ENCODE data around the gene MBTPS1.

The MBTPS1 gene

GRCh38 chr16:84041881-84042280, 74.9 kb downstream of the MBTPS1 start:
- no peak overlapping the region for H3K27ac ChIP-seq (ENCODE audit: extremely low read depth, low read depth, low read length)
- H3K4me3 ChIP-seq (ENCODE audit: low read depth, low read length) = no peak overlapping the region
- H3K4me1 ChIP-seq (ENCODE audit: control insufficient read depth, insufficient read depth, low read length) = peaks cover 7% of the 10 kb centered on the region
- H3K36me3 ChIP-seq (ENCODE audit: control insufficient read depth in 2 of 2, insufficient read depth in 1 of 2, low read length in 2 of 2) = no peaks in the 10 kb centered on the region
- H3K9me3 ChIP-seq (ENCODE audit: control insufficient read depth, insufficient read depth, low read depth, low read length) = no peaks in the 10 kb centered on the region
- TF ChIP-seq ZNF48 (tag by site-specific recombination; IDR thresholded peaks at IDR 0.05) (no peak), ZNF416 (tag by site-specific recombination; IDR thresholded peaks at IDR 0.05) (no peak), ZNF623 (tag by site-specific recombination; IDR thresholded peaks at IDR 0.05) (no peak)
- ChIA-PET CTCF (interaction anchor here (0.8 to 3.7 kb wide), 5 partner anchors 15 to 134 kb away, joined by 3 to 21 read pairs (median 3); no protein-coding TSS in a partner anchor), POLR2A (no interaction called here)

DNA sequence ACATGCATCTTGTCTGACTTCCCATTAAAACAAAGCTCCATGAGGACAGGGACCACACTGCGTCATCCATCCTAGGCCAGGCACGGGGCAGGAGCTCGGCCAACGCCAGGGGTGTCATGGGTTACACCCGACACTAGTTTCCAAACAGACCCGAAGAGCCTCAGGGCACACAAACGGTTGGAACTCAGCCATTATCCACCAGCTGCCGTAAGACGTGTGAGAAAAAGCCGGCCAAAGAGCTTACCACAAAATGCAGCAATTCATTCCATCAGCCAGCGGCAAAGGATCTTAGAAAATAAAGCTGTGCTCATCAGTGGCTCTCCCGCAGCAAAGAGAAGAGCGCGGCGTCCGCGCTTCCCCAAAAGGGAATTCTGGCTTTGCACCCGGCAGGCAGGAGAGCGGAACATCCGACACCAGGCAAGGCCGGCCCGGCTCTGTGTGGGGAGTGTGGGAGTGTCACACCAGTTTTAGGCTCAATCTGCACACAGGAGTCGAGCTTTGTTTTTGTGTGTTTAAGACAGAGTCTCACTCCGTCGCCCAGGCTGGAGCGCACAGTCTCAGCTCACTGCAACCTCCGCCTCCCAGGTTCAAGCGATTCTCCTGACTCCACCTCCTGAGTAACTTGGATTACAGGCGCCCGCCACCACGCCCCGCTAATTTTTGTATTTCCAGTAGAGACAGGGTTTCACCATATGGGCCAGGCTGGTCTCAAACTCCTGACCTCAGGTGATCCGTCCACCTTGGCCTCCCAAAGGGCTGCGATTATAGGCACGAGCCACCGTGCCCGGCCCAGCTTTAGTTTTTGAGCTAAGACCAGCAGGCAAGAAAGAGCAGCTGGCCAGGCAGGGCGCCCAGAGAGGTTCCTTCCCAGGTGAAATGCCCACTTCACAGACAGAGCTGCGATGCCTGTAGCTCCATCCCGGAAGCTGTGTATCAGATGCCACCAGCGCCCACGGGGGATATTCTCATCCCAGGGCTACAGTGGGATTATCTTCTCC, 75.6 kb downstream of the MBTPS1 start:
- peaks cover 7% of the 10 kb centered on the region for H3K4me1 ChIP-seq (ENCODE audit: control insufficient read depth, insufficient read depth, low read length)
- no peak for TF ChIP-seq ZNF510 (tag by site-specific recombination; IDR thresholded peaks at IDR 0.05; ENCODE audit: insufficient replicate concordance)
- TF ChIP-seq SCRT2 (tag by site-specific recombination; IDR thresholded peaks at IDR 0.05) = no peak
- TF ChIP-seq ZNF112 (tag by site-specific recombination; IDR thresholded peaks at IDR 0.05) = no peak
- TF ChIP-seq ZNF664 (tag by site-specific recombination; IDR thresholded peaks at IDR 0.05) = no peak
- TF ChIP-seq ZNF747 (tag by site-specific recombination; IDR thresholded peaks at IDR 0.05) = no peak
- TF ChIP-seq BCL11A (tag by site-specific recombination; IDR thresholded peaks at IDR 0.05; ENCODE audit: low read depth) = no peak
- TF ChIP-seq, protein P1, sequence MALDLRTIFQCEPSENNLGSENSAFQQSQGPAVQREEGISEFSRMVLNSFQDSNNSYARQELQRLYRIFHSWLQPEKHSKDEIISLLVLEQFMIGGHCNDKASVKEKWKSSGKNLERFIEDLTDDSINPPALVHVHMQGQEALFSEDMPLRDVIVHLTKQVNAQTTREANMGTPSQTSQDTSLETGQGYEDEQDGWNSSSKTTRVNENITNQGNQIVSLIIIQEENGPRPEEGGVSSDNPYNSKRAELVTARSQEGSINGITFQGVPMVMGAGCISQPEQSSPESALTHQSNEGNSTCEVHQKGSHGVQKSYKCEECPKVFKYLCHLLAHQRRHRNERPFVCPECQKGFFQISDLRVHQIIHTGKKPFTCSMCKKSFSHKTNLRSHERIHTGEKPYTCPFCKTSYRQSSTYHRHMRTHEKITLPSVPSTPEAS (tag by site-specific recombination; IDR thresholded peaks at IDR 0.05) = no peak
- TF ChIP-seq ZNF146 (tag by site-specific recombination; IDR thresholded peaks at IDR 0.05) = no peak
- no peak for TF ChIP-seq ZNF394 (tag by site-specific recombination; IDR thresholded peaks at IDR 0.05; ENCODE audit: borderline replicate concordance)
- no peak overlapping the region for H3K27ac ChIP-seq (ENCODE audit: extremely low read depth, low read depth, low read length)
- H3K4me3 ChIP-seq (ENCODE audit: low read depth, low read length) = no peak overlapping the region
- POLR2A ChIA-PET = interaction anchor here (1.2 kb wide), 1 partner anchor 42 kb away, joined by 3 read pairs; no protein-coding TSS in a partner anchor
- CTCF ChIA-PET = interaction anchor here (0.8 to 3.7 kb wide), 6 partner anchors 16 to 221 kb away, joined by 3 to 21 read pairs (median 4); no protein-coding TSS in a partner anchor
- no peaks in the 10 kb centered on the region for H3K9me3 ChIP-seq (ENCODE audit: control insufficient read depth, insufficient read depth, low read depth, low read length)
- H3K36me3 ChIP-seq (ENCODE audit: control insufficient read depth in 2 of 2, insufficient read depth in 1 of 2, low read length in 2 of 2) = no peaks in the 10 kb centered on the region

- CTCF ChIA-PET = interaction anchor here (0.9 to 2.1 kb wide), 2 partner anchors 84 to 220 kb away, joined by 3 to 11 read pairs; no protein-coding TSS in a partner anchor
- TF ChIP-seq SALL2 (tag by site-specific recombination; IDR thresholded peaks at IDR 0.05; ENCODE audit: borderline replicate concordance) (no peak), MYNN (tag by site-specific recombination; IDR thresholded peaks at IDR 0.05; ENCODE audit: borderline replicate concordance) (no peak), ZNF175 (tag by site-specific recombination; IDR thresholded peaks at IDR 0.05) (no peak), ZNF423 (tag by site-specific recombination; IDR thresholded peaks at IDR 0.05) (no peak), ZNF544 (tag by site-specific recombination; IDR thresholded peaks at IDR 0.05) (no peak), ZNF114 (tag by site-specific recombination; IDR thresholded peaks at IDR 0.05) (no peak), RBAK (tag by site-specific recombination; IDR thresholded peaks at IDR 0.05) (no peak), ZNF311 (tag by site-specific recombination; IDR thresholded peaks at IDR 0.05; ENCODE audit: borderline replicate concordance) (no peak)
- TF ChIP-seq, protein P2, sequence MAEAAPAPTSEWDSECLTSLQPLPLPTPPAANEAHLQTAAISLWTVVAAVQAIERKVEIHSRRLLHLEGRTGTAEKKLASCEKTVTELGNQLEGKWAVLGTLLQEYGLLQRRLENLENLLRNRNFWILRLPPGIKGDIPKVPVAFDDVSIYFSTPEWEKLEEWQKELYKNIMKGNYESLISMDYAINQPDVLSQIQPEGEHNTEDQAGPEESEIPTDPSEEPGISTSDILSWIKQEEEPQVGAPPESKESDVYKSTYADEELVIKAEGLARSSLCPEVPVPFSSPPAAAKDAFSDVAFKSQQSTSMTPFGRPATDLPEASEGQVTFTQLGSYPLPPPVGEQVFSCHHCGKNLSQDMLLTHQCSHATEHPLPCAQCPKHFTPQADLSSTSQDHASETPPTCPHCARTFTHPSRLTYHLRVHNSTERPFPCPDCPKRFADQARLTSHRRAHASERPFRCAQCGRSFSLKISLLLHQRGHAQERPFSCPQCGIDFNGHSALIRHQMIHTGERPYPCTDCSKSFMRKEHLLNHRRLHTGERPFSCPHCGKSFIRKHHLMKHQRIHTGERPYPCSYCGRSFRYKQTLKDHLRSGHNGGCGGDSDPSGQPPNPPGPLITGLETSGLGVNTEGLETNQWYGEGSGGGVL (tag by site-specific recombination; IDR thresholded peaks at IDR 0.05) = no peak
- TF ChIP-seq, protein P3, sequence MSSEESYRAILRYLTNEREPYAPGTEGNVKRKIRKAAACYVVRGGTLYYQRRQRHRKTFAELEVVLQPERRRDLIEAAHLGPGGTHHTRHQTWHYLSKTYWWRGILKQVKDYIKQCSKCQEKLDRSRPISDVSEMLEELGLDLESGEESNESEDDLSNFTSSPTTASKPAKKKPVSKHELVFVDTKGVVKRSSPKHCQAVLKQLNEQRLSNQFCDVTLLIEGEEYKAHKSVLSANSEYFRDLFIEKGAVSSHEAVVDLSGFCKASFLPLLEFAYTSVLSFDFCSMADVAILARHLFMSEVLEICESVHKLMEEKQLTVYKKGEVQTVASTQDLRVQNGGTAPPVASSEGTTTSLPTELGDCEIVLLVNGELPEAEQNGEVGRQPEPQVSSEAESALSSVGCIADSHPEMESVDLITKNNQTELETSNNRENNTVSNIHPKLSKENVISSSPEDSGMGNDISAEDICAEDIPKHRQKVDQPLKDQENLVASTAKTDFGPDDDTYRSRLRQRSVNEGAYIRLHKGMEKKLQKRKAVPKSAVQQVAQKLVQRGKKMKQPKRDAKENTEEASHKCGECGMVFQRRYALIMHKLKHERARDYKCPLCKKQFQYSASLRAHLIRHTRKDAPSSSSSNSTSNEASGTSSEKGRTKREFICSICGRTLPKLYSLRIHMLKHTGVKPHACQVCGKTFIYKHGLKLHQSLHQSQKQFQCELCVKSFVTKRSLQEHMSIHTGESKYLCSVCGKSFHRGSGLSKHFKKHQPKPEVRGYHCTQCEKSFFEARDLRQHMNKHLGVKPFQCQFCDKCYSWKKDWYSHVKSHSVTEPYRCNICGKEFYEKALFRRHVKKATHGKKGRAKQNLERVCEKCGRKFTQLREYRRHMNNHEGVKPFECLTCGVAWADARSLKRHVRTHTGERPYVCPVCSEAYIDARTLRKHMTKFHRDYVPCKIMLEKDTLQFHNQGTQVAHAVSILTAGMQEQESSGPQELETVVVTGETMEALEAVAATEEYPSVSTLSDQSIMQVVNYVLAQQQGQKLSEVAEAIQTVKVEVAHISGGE (tag by site-specific recombination; conservative IDR thresholded peaks at IDR 0.05; ENCODE audit: low read depth) = no peak
- POLR2A ChIA-PET = interaction anchor here (1.2 kb wide), 1 partner anchor 42 kb away, joined by 3 read pairs; no protein-coding TSS in a partner anchor
These were observed 76.4 kb downstream of the MBTPS1 start for GRCh38 chr16:84040226-84040822.

More at GRCh38 chr16:84040226-84040822, 76.4 kb downstream of the MBTPS1 start:
- Histone ChIP-seq H3K4me3 (ENCODE audit: low read depth, low read length) (no peak overlapping the region), H3K27ac (ENCODE audit: extremely low read depth, low read depth, low read length) (no peak overlapping the region), H3K36me3 (ENCODE audit: control insufficient read depth in 2 of 2, insufficient read depth in 1 of 2, low read length in 2 of 2) (no peaks in the 10 kb centered on the region), H3K4me1 (ENCODE audit: control insufficient read depth, insufficient read depth, low read length) (peaks cover 7% of the 10 kb centered on the region), H3K9me3 (ENCODE audit: control insufficient read depth, insufficient read depth, low read depth, low read length) (no peaks in the 10 kb centered on the region)

Data from HEK293 (cell line).